ENCODE results near the gene PARD3B. TPM values are rescaled to one million over a fixed set of nuclear protein-coding genes. Genes with fewer than 3 reads are reported as not detected.

PARD3B gene
- total and polyA plus RNA-seq, 2 of the 8 experiments (the other 6 are each of a cell fraction or from before 2014, with no cell fraction given): 1.2 to 5.7 TPM

DNA sequence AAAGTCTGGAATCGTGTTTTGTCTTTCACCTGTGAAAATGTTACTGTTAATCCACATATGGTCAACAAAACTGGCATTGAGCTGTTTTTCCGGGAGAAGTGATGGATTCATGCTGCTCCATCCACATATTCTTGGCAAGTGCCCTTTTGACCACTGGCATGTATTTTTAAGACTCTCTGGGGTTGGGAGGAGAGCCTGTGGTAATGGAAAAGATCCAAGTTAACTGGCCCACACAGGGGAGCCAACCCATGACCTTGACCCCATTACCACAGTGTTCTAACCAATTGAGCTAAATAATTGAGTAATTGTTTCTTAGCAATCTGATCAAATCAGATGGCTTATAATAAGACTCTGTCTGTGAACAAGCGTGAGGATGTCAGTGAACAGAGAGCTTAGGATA, 840.8 kb downstream of the PARD3B start:
- Histone ChIP-seq H3K4ac (replicated peaks; ENCODE audit: insufficient read length, low read depth, low read length) (no peak overlapping the region), H3K18ac (ENCODE audit: extremely low read depth, low read length) (no peak overlapping the region), H4K91ac (replicated peaks; ENCODE audit: insufficient read length, low read length) (no peak overlapping the region), H2BK12ac (ENCODE audit: low read depth, low read length) (no peak overlapping the region), H3K36me3 (ENCODE audit: control insufficient read depth in 2 of 4, insufficient read depth in 4 of 4, low read length in 3 of 4) (no peaks in the 10 kb centered on the region), H2BK120ac (replicated peaks; ENCODE audit: low read depth, low read length) (no peak overlapping the region), H3K23ac (ENCODE audit: insufficient read length) (no peak overlapping the region), H2AK5ac (ENCODE audit: low read depth, low read length) (no peak overlapping the region), H2BK20ac (ENCODE audit: low read length) (no peak overlapping the region), H3K9ac (replicated peaks in 1 of 4; ENCODE audit: extremely low read depth in 1 of 4, low read depth in 3 of 4, low read length in 3 of 4) (no peak overlapping the region), H3K27ac (ENCODE audit: low read depth, low read length) (no peak overlapping the region), H2AFZ (ENCODE audit: low read length) (no peak overlapping the region), H3K4me2 (ENCODE audit: insufficient read depth in 1 of 2, low read depth in 2 of 2, low read length in 2 of 2) (no peak overlapping the region), H3K79me2 (ENCODE audit: control insufficient read depth in 1 of 2, insufficient read depth in 2 of 2, low read length in 2 of 2) (no peaks in the 10 kb centered on the region), H3K4me3 (ENCODE audit: extremely low read depth in 1 of 4, insufficient read depth in 2 of 4, low read depth in 3 of 4, low read length in 4 of 4) (no peak overlapping the region), H3K9me3 (ENCODE audit: insufficient read depth in 2 of 2, low read depth in 1 of 2, low read length in 1 of 2) (no peaks in the 10 kb centered on the region), H3K27me3 (replicated peaks in 1 of 4; ENCODE audit: control insufficient read depth in 3 of 4, extremely low read depth in 1 of 4, insufficient read depth in 3 of 4, low read length in 3 of 4) (no peaks in the 10 kb centered on the region), H2BK5ac (ENCODE audit: low read depth, low read length) (no peak overlapping the region), H3K79me1 (ENCODE audit: low read depth, low read length) (no peaks in the 10 kb centered on the region), H4K8ac (ENCODE audit: extremely low read depth, insufficient read depth, low read length) (no peak overlapping the region), H4K5ac (ENCODE audit: insufficient read length, low read depth, low read length) (no peak overlapping the region), H3K23me2 (ENCODE audit: low read depth, low read length) (no peaks in the 10 kb centered on the region), H4K20me1 (replicated peaks in 1 of 2; ENCODE audit: control insufficient read depth in 1 of 2, insufficient read depth in 2 of 2, low read length in 2 of 2) (no peaks in the 10 kb centered on the region), H3K56ac (replicated peaks; ENCODE audit: insufficient read length, low read depth, low read length) (no peak overlapping the region), H3K4me1 (replicated peaks in 1 of 4; ENCODE audit: control insufficient read depth in 3 of 4, insufficient read depth in 4 of 4, low read length in 3 of 4) (peaks cover 0 to 7% (median 2%) of the 10 kb centered on the region in 4 experiments; a peak in 2 of 7 replicates), H2BK15ac (ENCODE audit: low read length) (no peak overlapping the region), H3K14ac (ENCODE audit: insufficient read length) (no peak overlapping the region)
- no peak for DNase-seq (ENCODE audit: low read depth in 1 of 2, low spot score in 2 of 2)
- ChIA-PET POLR2A (ENCODE audit: partially characterized antibody) (no interaction called here), CTCF (ENCODE audit: partially characterized antibody) (interaction anchor here (1.1 to 1.7 kb wide), 2 partner anchors 9 to 289 kb away, joined by 3 to 6 read pairs; no protein-coding TSS in a partner anchor)
- no peak for TF ChIP-seq SUZ12 (IDR thresholded peaks at IDR 0.05; ENCODE audit: low read length)
- FAIRE-seq: no peak
- 89% methylated on average over 3 of the region's 3 CpGs; no CpG with 5 or more reads in 1 of the 2 experiments for WGBS, 2 experiments (ENCODE audit: extremely low coverage in 1 of 2, insufficient coverage in 1 of 2, insufficient read length in 1 of 2, insufficient replicate concordance in 2 of 2, low coverage in 1 of 2, low lambda C conversion rate in 2 of 2, missing lambda C conversion rate in 1 of 2)

Measured in H1 (cell line).